ENCODE measurements around the gene MBD3L3.
"Not testable (repeated sequence)": the region's sequence is repeated elsewhere in the genome, so short reads cannot be mapped to it uniquely, and the experiment has no call there.

Gene MBD3L3

DNA sequence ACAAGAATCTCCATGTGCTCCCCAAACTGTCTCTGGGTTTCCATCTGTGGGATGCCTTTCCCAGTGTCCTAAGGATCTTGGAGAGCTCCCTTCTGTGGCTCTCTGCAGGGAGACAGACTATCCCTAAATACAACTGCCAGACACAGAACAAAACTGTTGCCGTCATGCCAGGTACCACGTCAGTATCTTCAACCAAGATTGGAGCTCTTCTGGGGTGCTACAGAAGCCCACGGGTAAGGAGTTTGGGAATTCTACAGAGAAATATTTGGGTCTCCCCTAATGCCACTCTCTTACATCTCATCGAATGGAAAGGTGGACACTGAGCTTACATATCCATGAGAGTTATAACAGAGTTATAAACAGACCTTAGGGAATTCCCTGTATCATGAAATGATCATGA lies 4.9 kb upstream of the MBD3L3 start:
- DNase-seq, result no peak

DNA sequence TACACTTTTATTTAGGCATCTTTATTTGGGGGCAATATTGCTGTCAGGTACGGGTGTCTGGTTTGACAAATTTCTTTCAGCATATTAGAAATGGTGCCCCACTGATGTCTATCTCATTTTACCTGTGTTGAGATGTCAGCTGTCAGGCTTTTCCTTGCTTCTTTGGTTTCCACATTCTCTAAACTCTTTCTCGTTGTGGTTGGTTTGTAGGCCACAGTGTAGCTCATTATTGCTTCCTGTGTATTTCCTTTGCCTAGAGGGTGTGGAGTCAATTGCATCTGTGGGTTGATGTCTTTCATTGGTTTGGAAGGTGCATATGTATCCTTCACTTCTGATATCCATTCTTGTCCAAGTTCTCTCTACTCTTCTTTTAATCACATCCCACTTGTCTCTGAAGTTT lies 1.5 kb upstream of the MBD3L3 start:
- DNase-seq, result not testable (repeated sequence)

DNA sequence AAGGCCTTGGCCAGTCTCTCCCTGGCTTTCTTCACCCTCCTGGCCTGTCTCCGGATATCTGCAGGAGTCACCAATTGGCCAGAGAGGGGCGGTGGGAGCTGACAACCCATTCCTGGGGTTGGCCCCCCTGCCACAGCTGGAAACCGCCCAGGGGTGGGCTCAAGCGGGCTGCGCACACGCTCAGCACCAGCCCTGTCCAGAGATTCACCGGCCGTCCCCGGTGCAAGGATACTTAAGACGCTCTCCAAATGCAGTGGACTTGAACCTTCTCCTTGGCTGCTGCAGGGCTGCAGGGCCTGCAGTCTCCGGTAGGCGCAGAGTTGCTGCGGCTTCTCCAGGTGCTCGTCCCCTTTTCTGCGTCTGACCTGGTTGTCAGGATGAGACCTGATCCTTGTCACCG lies 2.1 kb downstream of the MBD3L3 start:
- DNase-seq, result not testable (repeated sequence)

DNA sequence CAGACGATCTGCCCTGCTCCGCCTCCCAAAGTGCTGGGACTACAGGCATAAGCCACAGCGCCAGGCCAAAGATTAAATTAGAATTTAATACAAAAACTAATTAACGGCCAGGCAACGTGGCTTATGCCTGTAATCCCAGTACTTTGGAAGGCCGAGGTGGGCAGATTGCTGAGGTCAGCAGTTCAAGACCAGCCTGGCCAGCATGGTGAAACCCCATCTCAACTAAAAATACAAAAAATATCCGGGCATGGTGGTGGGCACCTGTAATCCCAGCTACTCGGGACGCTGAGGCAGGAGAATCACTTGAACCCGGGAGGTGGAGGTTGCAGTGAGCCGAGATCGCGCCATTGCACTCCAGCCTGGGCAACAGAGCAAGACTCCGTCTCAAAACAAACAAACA lies 2.8 kb downstream of the MBD3L3 start:
- not testable (repeated sequence) for DNase-seq

DNA sequence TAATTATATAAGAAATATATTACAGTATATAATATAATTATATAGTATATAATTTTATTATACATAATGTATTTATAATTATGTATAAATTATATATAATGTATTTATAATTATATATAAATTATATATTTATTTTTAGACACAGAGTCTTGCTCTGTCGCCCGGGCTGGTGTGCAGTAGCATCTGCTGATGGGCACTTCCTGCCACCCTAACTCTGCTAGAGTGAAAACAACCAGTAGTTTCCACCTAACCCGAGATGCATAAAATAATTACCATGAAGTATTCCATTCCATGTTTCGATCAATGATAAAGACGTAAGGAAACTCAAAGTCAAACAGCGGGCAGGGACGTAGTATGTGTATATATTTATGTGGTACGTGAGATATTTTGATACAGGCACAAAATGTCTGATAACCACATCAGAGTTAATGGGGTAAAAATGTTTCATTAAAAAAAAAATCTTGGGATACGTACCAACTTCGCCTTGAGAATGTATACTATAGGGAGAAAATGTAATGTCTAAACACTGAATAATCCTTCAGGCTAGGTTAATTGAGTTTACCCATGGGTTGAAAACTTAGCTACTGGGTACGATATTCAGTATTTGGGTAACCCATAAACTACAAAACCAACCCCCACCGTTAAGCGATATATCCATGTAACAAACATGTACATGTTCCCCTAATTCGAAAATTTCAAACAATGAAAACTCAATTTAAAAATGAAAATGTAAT lies 3.7 kb downstream of the MBD3L3 start:
- not testable (repeated sequence) for DNase-seq

DNA sequence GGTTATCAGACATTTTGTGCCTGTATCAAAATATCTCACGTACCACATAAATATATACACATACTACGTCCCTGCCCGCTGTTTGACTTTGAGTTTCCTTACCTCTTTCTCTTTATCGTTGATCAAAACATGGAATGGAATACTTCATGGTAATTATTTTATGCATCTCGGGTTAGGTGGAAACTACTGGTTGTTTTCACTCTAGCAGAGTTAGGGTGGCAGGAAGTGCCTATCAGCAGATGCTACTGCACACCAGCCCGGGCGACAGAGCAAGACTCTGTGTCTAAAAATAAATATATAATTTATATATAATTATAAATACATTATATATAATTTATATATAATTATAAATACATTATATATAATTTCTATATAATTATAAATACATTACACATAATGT lies 5.6 kb downstream of the MBD3L3 start:
- not testable (repeated sequence) for DNase-seq

DNA sequence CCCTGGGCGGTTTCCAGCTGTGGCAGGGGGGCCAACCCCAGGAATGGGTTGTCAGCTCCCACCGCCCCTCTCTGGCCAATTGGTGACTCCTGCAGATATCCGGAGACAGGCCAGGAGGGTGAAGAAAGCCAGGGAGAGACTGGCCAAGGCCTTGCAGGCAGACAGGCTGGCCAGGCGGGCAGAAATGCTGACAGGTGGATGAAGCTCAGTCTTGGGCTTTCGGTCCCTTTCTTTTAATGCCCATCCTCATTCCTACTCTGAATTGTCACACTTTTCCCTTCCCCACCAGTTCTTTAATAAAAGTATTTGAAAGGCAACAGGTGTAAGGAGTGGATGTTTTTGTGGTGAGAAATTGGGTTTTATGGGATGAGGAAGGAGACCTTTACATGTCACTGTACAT lies 7.1 kb downstream of the MBD3L3 start:
- not testable (repeated sequence) for DNase-seq

DNA sequence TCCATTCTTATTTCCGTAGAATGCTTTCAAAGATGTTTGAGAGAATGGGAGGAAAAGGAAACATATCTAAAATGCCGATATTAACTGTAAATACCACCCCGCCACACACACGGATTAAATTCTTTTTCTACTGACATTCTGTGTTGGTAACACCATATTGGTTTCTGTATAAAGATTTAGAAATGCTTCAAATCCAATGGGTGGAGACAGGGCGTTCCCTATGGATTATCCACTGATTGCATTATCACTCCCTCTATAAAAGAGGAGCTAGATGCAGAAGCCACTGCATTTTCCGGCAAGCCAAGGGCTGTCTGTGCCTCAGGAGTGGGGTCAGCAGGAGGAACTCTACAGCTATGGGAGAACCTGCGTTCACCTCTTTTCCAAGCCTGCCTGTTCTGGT lies 9.5 kb downstream of the MBD3L3 start, which contains the start of gene MBD3L2:
MBD3L2 (plus strand) TSS at position 301 of the 400 bp plus-strand sequence; CDS start at position 354, 53 bp downstream.
- DNase-seq, result not testable (repeated sequence)

DNA sequence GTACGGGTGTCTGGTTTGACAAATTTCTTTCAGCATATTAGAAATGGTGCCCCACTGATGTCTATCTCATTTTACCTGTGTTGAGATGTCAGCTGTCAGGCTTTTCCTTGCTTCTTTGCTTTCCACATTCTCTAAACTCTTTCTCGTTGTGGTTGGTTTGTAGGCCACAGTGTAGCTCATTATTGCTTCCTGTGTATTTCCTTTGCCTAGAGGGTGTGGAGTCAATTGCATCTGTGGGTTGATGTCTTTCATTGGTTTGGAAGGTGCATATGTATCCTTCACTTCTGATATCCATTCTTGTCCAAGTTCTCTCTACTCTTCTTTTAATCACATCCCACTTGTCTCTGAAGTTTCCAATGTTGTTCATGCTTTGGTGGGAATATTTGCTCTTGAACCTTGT lies 16.9 kb downstream of the MBD3L3 start:
- not testable (repeated sequence) for DNase-seq

DNA sequence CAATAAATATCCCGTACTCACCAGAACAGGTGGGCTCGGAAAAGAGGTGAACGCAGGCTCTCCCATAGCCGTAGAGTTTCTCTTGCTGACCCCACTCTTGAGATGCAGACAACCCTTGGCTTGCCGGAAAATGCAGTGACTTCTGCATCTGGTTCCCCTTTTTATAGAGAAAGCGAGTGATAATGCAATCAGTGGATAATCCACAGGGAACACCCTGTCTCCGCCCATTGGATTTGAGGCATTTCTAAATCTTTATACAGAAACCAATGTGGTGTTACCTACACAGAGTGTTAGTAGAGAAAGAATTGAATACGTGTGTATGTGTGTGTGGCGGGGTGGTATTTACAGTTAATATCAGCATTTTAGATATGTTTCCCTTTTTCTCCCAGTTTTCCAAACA lies 18.4 kb downstream of the MBD3L3 start, which contains the start of gene MBD3L4:
MBD3L4 (minus strand) TSS at position 101 of the 400 bp plus-strand sequence; CDS start at position 66, 35 bp downstream.
- DNase-seq, result not testable (repeated sequence)

DNA sequence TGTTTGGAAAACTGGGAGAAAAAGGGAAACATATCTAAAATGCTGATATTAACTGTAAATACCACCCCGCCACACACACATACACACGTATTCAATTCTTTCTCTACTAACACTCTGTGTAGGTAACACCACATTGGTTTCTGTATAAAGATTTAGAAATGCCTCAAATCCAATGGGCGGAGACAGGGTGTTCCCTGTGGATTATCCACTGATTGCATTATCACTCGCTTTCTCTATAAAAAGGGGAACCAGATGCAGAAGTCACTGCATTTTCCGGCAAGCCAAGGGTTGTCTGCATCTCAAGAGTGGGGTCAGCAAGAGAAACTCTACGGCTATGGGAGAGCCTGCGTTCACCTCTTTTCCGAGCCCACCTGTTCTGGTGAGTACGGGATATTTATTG lies 28.2 kb downstream of the MBD3L3 start, which contains the start of gene MBD3L5:
MBD3L5 (plus strand) TSS at position 301 of the 400 bp plus-strand sequence; CDS start at position 335, 34 bp downstream.
- DNase-seq, result not testable (repeated sequence)

DNA sequence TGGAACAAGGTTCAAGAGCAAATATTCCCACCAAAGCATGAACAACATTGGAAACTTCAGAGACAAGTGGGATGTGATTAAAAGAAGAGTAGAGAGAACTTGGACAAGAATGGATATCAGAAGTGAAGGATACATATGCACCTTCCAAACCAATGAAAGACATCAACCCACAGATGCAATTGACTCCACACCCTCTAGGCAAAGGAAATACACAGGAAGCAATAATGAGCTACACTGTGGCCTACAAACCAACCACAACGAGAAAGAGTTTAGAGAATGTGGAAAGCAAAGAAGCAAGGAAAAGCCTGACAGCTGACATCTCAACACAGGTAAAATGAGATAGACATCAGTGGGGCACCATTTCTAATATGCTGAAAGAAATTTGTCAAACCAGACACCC lies 29.7 kb downstream of the MBD3L3 start:
- DNase-seq, result not testable (repeated sequence)

DNA sequence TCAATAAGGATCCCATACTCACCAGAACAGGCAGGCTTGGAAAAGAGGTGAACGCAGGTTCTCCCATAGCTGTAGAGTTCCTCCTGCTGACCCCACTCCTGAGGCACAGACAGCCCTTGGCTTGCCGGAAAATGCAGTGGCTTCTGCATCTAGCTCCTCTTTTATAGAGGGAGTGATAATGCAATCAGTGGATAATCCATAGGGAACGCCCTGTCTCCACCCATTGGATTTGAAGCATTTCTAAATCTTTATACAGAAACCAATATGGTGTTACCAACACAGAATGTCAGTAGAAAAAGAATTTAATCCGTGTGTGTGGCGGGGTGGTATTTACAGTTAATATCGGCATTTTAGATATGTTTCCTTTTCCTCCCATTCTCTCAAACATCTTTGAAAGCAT lies 37.1 kb downstream of the MBD3L3 start, which contains the start of gene MBD3L2B:
MBD3L2B (minus strand) TSS at position 101 of the 400 bp plus-strand sequence; CDS start at position 67, 34 bp downstream.
- DNase-seq, result not testable (repeated sequence)

DNA sequence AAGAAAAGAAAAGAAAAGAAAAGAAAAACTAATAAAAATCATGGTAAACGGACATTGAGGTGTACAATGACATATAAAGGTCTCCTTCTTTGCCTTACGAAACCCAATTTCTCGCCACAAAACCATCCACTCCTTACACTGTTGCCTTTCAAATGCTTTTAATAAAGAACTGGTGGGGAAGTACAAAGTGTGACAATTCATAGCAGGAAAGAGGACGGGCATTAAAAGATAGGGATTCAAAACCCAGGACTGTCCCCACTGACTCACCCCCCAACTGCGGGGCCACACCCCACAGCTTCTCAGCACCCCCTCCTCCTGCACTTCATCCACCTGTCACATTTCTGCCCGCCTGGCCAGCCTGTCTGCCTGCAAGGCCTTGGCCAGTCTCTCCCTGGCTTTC lies 39.6 kb downstream of the MBD3L3 start:
- DNase-seq, result no peak

DNA sequence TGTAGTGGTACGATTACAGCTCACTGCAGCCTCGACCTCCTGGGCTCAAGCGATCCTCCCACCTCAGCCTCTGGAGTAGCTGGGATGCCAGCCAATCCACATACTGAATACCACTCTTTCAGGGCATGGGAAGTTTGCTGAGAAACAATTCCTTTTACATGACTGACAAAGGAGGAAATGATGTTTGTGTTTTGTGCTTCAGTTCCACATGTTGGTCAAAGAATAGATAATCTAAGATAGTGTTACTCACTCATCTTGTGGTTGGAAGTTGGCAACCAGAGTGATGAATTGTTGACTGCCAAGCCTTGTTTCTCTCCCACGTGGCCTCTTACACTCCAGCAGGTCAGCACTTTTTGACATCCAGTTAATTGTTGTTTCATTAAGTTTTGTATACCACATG lies 44.8 kb downstream of the MBD3L3 start:
- no peak for DNase-seq

DNA sequence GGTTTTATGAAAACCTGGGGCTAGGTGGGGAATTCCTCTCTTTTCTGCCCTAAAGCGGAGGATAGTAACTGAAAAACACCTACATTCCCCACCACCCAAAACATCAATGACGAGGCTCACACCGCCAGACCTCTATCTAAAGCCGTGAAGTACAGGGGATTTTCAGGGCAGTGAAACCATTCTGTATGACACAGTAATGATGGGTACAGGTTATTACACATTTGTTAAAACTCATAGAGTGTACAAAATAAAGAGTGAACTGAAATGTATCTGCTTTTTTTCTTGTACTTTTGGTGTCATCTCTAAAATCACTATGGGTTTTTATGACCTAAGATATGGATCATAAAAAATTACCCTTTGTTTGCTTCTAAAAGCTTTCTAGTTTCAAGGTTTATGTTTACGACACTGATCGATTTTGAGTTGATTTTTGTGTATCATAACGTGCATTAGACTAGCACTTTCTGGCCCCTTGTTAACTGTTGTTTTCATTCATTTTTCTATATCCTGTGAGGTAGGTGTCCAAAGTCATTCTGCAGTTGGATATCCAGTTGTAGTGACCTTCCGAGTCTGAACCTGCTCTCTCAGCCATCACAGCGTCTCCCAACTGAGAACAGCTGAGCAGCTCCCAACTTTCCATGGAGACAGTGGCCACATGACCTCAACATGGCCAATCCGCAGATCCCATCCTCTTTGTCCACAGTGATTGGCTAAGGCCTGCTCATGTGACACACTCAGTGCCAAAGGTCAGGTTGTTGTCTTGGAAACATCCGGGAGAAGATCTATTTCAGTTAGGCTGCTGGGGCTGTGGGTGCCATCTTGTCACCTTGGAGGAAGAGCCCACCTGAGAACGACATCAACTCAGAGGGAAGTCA lies 47.5 kb downstream of the MBD3L3 start:
- no peak for DNase-seq

DNA sequence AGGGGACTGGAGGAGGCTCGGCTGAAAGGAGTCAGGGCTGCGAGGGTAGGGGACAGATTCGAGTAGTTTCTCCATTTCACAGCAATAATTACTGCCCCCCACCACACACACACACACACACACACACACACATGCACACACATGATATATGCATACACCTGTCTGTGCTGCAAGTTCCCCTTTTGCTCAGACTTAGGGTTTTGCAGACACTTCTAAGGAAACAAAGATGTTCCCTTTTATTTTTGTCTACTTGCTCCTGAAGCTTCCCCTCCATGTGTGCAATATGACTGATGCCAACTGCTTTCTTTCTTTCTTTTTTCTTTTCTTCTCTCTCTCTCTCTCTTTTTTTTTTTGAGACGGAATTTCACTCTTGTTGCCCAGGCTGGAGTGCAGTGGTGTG lies 50.6 kb downstream of the MBD3L3 start:
- DNase-seq, result no peak
